HG03280 (cell line): Measurements from ENCODE around the gene GPR78.

Experiments
- ATAC-seq: cut with Tn5 transposase; IDR thresholded peaks from one replicate; pipeline ENCODE4 v1.9.1; 2021; ENCODE audit warnings: mild to moderate bottlenecking, moderate library complexity; ENCODE audit not compliant: unreplicated experiment

The GPR78 gene, protein sequence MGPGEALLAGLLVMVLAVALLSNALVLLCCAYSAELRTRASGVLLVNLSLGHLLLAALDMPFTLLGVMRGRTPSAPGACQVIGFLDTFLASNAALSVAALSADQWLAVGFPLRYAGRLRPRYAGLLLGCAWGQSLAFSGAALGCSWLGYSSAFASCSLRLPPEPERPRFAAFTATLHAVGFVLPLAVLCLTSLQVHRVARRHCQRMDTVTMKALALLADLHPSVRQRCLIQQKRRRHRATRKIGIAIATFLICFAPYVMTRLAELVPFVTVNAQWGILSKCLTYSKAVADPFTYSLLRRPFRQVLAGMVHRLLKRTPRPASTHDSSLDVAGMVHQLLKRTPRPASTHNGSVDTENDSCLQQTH

DNA sequence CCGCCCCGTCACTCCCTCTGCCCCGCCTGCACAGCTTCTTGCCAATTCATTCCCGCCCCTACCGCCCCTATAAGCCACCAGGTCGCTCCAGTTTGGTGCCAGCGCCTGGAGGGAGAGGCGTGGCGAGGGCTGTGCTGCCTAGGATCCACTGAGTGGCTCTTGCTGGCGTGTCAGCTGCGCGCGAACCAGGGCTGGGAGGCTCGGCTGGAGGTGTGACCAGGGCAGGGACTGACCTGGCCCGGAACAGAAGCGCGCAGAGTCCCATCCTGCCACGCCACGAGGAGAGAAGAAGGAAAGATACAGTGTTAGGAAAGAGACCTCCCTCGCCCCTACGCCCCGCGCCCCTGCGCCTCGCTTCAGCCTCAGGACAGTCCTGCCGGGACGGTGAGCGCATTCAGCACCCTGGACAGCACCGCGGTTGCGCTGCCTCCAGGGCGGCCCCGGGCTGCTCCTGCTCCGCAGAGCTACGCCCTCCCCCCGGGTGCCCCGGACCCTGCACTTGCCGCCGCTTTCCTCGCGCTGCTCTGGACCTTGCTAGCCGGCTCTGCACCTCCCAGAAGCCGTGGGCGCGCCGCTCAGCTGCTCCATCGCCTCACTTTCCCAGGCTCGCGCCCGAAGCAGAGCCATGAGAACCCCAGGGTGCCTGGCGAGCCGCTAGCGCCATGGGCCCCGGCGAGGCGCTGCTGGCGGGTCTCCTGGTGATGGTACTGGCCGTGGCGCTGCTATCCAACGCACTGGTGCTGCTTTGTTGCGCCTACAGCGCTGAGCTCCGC is at the start of gene GPR78:
GPR78 (plus strand) TSS at position 72 of the 773 bp plus-strand sequence; CDS start at position 663, 591 bp downstream.
- ATAC-seq: no peak

DNA sequence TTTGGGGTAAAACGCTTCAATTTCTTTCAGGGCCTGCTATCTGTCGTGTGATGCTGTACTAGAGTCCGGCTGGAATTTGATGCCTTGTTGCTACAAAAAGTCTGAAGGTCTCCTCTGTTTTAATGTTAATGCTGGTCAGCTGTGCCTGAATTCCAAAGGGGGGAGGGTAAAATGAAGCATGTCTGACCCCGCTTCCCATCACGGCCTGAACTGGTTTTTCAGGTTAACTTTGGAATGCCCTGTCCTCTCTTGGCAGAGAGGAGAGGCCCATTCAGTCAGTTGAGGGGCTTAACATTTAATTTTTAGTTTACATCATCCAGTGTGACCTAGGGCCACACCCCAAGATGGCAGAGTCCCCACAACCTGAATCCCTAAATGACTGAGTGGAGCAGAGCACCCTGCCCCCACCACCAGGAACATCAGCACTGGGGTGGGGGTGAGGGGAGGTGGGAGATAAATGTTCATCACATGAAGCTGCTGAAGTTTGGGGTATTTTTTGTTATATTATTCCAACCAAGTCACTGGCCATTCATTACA is 47.9 kb upstream of the GPR78 start:
- ATAC-seq: no peak

DNA sequence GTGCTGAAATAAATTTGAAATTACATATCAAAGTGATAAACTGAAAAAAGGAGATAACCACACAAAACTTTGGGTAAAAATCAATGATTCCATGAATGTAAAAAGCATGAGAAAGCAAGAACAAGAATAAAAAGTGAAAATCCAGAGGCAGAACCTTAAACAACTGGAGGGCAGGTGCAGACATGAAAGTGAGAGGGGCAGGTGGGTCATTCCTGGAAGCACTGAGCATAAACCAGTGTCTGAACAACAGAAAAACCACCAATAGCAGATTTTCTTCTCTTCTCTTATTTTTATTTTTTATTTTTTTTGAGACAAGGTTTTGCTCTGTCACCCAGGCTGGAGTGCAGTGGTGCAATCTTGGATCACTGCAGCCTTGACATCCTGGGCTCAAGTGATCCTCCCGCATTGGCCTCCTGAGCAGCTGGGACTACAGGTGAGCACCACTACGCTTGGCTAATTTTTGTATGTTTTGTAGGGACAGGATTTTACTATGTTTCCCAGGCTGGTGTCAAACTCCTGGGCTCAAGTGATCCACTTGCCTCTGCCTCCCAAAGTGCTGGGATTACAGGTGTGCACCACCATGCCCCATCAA is 46.8 kb upstream of the GPR78 start:
- peak; percentile 65 for ATAC-seq

DNA sequence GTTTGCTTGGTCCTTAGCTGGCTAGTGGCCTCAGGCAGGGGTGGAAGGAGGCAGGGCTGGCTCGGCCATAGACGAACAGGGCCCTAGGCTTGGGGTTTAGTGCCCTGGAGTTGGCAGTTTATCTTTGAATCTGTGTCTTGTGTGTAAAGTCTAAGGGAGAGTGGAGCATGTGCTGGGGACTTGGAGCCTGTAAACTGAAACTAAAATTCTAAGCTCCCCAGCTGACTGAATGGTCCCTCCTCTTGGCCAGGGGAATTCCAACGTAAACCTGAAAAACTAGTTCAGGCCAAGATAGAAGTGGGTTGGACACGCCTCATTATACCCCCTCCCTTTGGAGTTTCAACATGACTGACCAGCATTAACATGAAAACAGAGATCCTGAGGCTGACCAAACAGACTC is 46.1 kb upstream of the GPR78 start:
- peak; percentile 66 for ATAC-seq

DNA sequence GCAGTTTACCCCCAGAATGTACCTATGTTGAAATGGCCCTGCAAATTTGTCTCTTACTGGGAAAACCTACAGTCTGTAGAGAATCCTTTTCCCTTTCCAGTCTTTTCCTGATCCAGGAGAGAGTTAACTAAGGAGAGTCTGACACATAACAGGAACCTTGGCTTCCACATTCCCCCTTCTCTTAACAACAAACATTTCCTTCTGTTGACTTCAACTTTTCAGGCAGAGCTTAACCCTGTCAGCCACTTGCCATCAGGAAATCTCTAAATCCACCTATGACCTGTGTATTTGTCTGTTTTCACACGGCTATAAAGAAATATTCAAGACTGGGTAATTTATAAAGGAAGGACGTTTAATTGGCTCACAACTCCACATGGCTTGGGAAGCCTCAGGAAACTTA is 45.6 kb upstream of the GPR78 start:
- ATAC-seq: no peak

DNA sequence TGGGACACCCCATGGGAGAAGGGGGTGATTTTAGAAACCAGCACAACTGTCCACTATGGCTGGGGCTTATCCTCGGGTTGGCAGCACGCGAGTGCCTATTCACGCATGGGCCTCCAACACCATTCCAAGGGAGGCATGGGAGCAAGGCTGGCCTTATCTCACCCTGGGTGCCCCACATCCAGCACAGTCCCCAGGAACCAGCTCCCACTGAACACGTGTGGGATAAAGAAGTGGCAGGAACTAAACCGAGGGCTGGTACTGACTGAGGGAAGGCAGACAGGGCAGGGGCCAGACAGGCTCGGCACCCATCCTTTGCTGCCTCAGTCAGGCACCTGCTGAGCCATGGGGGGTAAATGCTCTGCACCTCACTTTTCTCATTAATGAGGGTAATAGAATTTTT is 43.7 kb upstream of the GPR78 start:
- no peak for ATAC-seq

DNA sequence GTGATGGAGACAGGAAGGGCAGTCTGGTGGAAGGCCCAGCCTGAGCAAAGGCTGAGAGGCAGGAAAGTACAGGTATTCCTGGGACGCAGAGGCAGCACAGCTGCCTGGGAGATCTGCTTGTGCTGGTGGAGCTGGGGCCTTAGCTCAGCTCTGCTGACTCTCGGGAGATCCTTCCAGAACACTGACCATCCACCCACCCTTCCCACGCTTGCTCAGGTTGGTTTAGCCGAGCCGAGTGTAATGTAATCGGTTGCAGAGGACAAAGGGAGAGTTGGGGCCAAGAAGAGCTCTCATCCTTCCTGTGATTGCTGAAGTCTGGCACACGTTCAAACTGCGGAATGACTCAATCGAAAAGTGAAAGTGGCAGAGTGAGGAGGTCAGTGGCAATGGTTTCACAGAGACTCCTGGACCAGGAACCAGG is 43.1 kb upstream of the GPR78 start:
- no peak for ATAC-seq

DNA sequence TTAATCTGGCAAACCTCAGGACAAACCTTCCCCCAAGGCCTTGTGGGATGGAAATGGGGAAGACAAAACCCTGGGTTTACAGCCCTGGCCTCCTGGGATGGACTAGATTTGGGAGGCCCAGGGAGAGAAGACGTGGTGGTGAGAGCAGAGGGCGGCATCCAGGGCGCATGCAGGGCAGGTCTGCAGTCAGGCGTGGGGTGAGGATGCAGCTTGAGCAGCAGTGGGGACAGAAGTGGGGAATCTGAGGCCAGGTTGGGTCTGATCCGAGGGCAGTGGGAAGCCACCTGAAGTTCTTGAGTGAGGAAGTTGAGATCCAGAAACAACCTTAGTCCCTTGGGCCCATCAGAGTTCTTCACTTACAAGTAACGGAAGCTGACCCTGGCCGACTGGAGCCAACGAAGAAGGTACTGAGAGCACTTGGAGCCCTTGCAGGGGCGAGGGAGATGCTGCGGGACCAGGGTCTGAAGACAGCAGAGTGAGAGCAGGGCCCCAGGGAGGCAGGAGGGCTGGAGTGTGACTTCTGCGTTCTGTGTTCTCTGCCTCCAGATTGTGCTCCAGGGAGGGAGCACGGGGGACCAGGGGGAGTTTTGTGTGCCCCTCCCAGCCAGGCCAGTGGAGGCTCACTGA is 42.0 kb upstream of the GPR78 start:
- ATAC-seq: no peak

DNA sequence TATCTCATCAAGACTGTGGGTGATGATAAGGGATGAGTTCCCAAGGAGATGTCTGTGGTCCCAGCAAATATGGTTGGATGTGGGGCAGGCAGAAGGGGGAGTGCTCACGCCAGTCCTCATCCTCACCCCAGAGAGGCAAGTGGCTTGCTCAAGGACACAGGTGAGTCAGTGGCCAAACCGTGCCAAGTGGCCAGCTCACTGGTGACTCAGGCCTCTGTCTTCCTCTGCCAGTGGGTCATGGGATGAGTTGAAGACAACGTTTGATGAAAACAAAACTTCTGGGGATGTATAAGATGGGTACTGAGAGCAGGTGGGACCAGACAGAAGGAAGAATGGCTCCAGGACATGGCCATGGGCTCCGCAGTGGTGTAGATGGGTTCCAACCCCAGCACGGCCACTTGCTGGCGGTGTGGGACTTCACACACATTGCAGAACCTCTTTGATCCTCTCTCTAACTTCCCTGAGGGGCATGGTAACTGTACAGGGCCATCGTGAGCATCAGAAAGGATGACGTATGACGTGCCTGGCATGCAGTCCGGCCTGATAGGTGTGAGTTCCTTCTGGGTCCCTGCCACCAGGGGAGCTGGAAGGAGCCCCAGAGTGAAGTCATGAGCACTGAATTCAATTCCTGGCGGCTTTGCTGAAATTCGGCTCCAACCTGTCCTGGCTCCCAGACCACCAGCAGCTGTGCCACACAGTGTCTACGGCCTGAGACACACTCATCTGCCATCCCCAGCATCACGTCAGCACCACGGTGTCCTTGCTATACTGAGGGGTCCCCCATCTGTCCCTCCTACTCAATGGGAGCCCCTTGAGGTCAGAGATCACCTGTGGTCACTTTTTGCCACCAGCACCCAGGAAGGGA is 41.3 kb upstream of the GPR78 start:
- no peak for ATAC-seq

DNA sequence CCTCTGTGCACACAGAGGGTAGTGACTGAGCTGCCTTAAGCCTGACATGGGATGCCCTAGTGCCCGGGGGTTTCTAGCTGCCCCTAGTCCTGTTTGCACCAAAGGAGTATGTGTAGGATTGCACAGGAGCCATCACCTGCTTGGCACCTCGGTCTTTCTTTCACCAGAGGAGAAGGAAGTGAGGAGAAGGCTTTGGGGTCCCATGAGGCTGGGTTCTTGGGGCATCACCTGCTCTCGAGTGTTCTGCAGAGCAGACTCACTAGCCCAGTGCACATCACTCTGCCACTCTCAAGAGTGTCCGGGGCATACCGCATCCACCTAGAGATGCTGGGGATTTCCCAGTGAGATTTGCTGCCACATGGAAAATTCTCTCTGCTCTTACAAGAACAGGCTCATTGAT is 40.5 kb upstream of the GPR78 start:
- no peak for ATAC-seq

DNA sequence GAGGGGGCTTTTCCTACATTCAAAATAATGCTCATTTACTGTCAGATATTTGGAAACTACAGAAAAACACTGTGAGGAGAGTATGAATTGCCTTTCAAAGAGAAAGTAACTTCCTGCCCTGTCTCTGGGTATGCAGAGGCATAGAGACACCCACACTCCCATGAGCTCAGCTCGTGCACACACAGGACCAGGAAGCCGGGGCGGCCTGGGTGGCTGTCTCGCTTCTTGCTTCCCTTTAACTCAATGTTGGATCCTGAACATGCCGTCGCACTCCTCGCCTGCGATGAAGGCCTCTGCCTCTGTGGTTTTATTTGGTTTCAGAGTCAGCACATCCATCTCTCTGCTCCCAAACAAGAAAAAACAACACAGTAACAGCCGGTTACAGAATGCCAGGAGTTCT is 40.1 kb upstream of the GPR78 start:
- no peak for ATAC-seq

DNA sequence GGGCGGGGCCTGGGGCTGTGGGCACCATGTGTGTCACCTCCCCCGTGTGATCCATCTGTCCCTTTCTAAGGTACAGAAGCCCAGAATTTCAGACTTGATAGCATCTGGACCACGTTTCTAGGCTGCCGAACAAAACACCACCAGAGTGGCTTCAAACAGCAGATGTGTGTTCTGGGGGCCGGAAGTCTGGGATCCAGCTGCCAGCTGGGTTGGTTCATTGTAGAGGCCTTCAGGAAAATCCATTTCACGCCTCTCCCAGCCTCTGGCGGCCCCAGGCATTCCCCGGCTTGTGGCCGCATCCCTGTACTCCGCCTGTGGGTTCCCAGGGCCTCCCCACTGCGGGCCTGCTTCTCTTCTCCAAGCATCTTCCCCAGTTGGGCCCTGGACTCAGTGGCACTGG is 39.6 kb upstream of the GPR78 start:
- ATAC-seq: no peak

DNA sequence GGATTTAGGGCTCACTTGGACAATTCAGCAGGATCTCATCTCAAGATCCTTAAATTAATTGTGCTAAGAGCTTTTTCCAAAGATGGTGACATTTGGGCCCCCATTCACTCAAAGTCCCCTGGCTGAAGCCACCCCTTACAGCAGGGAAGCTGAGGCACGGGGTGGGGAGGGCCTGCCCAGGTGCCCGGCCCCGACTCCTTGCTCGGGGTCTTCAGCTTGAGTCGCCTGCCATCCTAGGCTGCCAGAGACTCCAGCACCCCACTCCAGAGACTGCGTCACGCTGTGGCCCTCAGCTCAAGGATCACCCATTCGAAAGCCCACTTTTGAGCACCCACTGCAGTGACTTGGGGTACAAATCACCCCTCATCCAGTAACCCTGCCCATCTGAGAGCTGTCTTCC is 39.2 kb upstream of the GPR78 start:
- no peak for ATAC-seq

DNA sequence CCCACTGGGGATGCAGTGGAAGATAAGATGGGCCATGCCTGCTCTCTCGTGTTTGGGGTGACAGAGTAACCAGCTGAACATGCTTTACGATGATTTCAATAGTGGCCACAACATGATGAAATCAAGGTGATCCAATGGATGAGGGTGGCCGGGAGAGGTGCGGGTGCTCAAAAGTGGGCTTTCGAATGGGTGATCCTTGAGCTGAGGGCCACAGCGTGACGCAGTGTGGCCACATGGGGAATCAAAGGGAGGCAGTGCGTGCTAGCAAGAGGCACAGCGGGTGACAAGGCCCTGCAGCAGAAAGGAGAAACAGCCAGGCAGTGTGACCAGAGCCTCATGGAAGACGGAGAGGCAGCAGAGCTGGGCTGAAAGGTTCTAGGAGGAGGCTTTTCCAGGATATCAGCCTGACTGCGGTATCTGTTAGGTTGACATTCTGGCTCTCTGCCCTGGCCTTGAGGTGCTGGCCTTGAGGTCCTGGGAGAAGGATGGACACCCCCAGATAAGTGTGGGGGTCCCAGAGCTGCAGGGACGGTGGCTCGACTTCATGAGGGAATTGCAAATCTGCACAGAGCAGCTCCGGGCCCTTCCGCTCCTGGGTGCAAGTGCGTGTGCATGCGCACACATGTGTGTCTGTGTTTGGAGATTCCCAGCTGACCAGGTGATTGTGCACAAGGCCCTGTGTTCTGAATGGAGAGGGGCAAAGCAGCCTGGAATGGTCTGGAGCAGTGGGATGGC is 38.0 kb upstream of the GPR78 start:
- ATAC-seq: no peak

DNA sequence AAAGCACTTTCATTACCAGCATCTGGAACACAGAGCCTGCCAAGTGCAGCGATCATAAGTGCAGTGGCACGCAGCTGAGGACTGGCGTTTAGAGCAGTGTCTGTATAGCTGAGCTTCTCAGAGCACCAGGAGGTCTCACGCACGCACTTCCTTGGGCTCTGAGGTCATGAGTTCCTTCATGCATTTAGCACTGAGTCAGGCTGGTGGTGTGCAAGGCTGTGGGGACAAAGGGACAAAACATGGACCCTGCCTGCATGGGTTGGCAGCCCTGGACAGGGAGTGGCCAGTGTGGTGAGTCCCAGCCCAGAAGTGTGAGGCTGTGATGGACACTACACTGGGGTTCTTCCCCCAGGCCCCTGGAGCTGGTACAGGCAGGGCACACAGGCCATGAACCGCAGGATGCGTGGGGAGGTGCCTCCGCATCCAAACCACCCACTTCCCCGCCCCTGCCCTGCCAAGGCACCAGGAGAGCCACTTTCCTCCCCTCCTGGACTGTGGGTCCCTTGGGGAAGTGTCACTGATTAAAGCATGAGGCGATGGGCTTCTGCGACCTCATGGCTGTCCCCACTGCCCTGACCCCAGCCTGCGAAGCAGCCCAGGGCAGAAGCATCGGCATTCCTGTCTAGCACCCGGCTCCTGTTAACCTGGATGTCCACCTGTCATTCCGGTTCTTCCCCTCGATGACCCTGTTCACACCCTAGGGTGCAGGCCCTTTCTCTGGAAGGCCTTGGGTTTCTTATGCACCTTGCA is 37.2 kb upstream of the GPR78 start:
- ATAC-seq: no peak

DNA sequence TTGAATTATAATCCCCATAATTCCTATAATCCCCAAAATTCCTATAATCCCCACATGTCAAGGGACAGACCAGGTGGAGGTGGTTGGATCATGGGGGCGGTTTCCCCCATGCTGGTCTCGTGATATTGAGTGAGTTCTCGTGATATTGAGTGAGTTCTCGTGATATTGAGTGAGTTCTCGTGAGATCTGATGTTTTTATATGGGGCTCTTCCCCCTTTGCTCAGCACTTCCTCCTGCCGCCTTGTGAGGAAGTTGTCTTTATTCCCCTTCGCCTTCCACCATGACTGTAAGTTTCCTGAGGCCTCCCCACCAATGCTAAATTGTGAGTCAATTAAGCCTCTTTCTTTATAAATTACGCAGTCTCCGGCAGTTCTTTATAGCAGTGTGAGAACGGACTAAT is 36.6 kb upstream of the GPR78 start:
- ATAC-seq: no peak

DNA sequence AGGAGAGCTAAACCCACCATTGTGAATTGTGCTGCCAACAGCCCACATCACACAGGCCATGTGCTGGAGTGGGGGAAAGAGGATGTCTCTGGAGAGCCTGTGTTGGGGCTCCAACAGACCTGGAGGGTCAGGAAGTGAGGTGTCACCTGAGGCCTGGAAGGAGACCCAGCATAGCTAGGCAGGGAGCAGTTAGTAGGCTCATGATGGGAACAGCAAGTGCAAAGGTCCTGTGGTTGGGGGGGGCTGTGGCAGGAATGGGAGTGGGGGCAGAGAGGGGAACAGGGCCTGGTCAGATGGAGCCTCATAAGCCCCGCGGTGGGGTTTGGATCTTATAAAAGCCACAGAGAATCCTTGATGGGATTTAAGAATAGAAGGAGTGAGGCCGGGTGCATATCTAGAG is 35.9 kb upstream of the GPR78 start:
- ATAC-seq: no peak

DNA sequence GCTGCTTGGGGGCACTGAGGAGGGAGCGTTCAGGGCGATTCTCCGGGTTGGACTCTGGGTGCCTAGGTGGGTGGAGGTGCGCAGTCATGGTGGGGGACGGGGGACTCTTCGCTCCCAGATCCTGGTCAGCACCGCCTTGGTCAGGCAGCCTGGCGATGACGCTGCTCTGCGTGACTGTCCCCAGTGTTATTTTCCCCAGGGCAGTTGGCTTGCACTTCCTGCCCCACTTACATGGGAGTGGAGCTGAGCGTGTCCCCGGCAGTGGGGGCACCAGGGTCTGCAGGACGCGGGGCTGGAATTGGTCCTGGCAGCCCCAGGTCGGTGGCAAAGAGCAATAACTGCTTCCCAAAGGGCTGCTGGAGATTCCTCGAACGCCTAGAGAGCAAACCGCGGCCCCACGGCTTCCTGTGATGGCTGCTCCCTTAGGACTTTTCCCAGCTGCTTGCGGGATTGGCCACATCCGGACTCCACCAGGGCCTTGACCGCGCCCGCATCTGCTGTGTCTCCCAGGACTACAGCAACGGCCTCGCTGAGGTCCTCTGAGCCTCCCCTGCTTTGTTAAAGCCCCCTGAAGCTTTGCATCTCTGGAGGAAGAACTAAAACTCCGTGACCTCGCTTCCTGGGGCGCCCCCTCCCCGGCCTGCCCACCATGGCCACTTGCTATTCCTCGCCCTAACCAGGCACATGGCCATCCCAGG is 35.3 kb upstream of the GPR78 start:
- ATAC-seq: no peak

DNA sequence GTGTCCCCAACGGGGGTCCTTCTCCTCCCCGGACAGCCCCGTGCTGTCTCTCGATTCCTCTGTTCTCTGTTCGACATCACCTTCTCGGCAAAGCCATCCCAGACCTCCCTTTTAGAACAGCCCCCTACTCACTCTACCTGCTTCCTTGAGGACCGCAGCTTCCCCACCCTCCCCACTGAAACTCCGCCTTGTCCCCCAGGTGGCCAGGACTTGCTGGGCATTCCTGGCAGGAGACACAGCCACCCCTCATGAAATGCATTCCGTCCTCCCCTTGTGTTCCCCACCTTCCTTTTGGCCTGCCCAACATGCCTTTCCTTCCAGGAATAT is 34.8 kb upstream of the GPR78 start:
- ATAC-seq: no peak
